ENCODE measurements around the gene TP53AIP1.

- TF ChIP-seq EZH2 (IDR thresholded peaks at IDR 0.05; ENCODE audit: borderline replicate concordance) = no peak
- no peak for TF ChIP-seq CTCF (IDR thresholded peaks at IDR 0.05; ENCODE audit: poor library complexity)
These were observed 52.9 kb downstream of the TP53AIP1 start for GRCh38 chr11:128889657-128890213.

Measured in hepatocyte (in vitro differentiated cells).